ENCODE measurements around the gene SLC25A25.
"Not testable (repeated sequence)": the region's sequence is repeated elsewhere in the genome, so short reads cannot be mapped to it uniquely, and the experiment has no call there.

Gene SLC25A25

DNA sequence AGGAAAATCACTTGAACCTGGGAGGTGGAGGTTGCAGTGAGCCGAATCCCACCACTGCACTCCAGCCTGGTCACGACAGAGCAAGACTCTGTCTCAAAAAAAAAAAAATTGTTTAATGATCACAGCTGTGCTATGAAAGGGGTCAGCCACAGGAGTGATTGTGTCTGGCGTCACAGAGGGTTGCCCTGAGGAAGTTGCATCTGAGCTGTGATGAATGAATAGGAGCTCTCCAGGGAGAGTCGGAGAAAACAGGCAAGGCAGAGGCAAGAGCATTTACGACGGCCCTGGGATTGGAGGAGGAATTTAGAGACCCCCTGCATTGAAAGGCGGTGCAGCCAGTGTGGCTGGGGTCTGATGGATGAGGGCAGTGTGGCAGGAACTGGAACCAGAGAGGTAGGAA is 26.0 kb upstream of the SLC25A25 start:
- no peak for TF ChIP-seq CTCF (IDR thresholded peaks at IDR 0.05; ENCODE audit: low read depth, low read length, missing control alignments)
- DNase-seq (ENCODE audit: low read depth) = no peak
- no peak overlapping the region for H3K4me3 ChIP-seq (ENCODE audit: low read depth, low read length)

- TF ChIP-seq CTCF (IDR thresholded peaks at IDR 0.05; ENCODE audit: low read depth, low read length, missing control alignments) = no peak
- H3K4me3 ChIP-seq (ENCODE audit: low read depth, low read length) = no peak overlapping the region
- no peak for DNase-seq (ENCODE audit: low read depth)
Observed at GRCh38 chr9:128043467-128043868, 24.6 kb upstream of the SLC25A25 start.

GRCh38 chr9:128045409-128045808 is 22.6 kb upstream of the SLC25A25 start:
- H3K4me3 ChIP-seq (ENCODE audit: low read depth, low read length); DNase-seq (ENCODE audit: low read depth): not testable (repeated sequence)

- H3K4me3 ChIP-seq (ENCODE audit: low read depth, low read length) = no peak overlapping the region
- no peak for DNase-seq (ENCODE audit: low read depth)
- no peak for TF ChIP-seq CTCF (IDR thresholded peaks at IDR 0.05; ENCODE audit: low read depth, low read length, missing control alignments)
Observed at GRCh38 chr9:128045831-128046230, 22.2 kb upstream of the SLC25A25 start.

- no peak for DNase-seq (ENCODE audit: low read depth)
- TF ChIP-seq CTCF (IDR thresholded peaks at IDR 0.05; ENCODE audit: low read depth, low read length, missing control alignments) = no peak
Observed at GRCh38 chr9:128047231-128047630, 20.8 kb upstream of the SLC25A25 start.

GRCh38 chr9:128048663-128049062 is 19.4 kb upstream of the SLC25A25 start:
- no peak overlapping the region for H3K4me3 ChIP-seq (ENCODE audit: low read depth, low read length)
- no peak for TF ChIP-seq CTCF (IDR thresholded peaks at IDR 0.05; ENCODE audit: low read depth, low read length, missing control alignments)
- DNase-seq (ENCODE audit: low read depth) = no peak

More at GRCh38 chr9:128047231-128047630, 20.8 kb upstream of the SLC25A25 start:
- H3K4me3 ChIP-seq (ENCODE audit: low read depth, low read length) = no peak overlapping the region

- TF ChIP-seq CTCF (IDR thresholded peaks at IDR 0.05; ENCODE audit: low read depth, low read length, missing control alignments) = no peak
- no peak for DNase-seq (ENCODE audit: low read depth)
Observed at GRCh38 chr9:128049843-128050242, 18.2 kb upstream of the SLC25A25 start.

More at GRCh38 chr9:128049843-128050242, 18.2 kb upstream of the SLC25A25 start:
- no peak overlapping the region for H3K4me3 ChIP-seq (ENCODE audit: low read depth, low read length)

Data from GM12864 (cell line).